Naive B cell (primary cell): ENCODE data around the gene ANGPTL2. TPM values are rescaled to one million over a fixed set of nuclear protein-coding genes. Genes with fewer than 3 reads are reported as not detected.
A peak's percentile ranks its signal among the peaks of the same experiment; 100 is the strongest.

Source experiments
- ATAC-seq, 2 donors: fragments of 150-1000 bp; cut with Tn5 transposase; 2 replicates each; pipeline ENCODE4 v1.10.0; 2021; ENCODE audit warnings: low read depth in 2 of 2, mild to moderate bottlenecking in 2 of 2, moderate library complexity in 2 of 2
- DNase-seq: peaks from one replicate; pipeline ENCODE4 v3.0.0; 2022
- H3K27ac Mint-ChIP-seq, 6 donors: one replicate each; pipeline ENCODE4 v1.8.0; 2020 to 2022; ENCODE audit warnings: mild to moderate bottlenecking in 6 of 6, mixed read lengths in 6 of 6, moderate library complexity in 5 of 6, inconsistent platforms in 2 of 6
- H3K27me3 Mint-ChIP-seq, 3 donors: one replicate each; pipeline ENCODE4 v1.8.0; 2021 to 2022; ENCODE audit warnings: mixed read lengths in 3 of 3, mild to moderate bottlenecking in 1 of 3
- H3K36me3 Mint-ChIP-seq, 2 donors: one replicate each; pipeline ENCODE4 v1.8.0; 2020 to 2022; ENCODE audit warnings: mixed read lengths in 2 of 2, inconsistent platforms in 1 of 2, mild to moderate bottlenecking in 1 of 2
- H3K4me1 Mint-ChIP-seq, 3 donors: one replicate each; pipeline ENCODE4 v1.8.0; 2020 to 2022; ENCODE audit warnings: mixed read lengths in 3 of 3, inconsistent platforms in 1 of 3, mild to moderate bottlenecking in 1 of 3, moderate library complexity in 1 of 3
- H3K4me3 Mint-ChIP-seq, 8 donors: one replicate each; pipeline ENCODE4 v1.8.0; 2020 to 2022; ENCODE audit warnings: mild to moderate bottlenecking in 8 of 8, mixed read lengths in 8 of 8, moderate library complexity in 8 of 8, inconsistent platforms in 2 of 8
- H3K9me3 Mint-ChIP-seq, 7 donors: one replicate each; pipeline ENCODE4 v1.8.0; 2020 to 2022; ENCODE audit warnings: mixed read lengths in 7 of 7, mild to moderate bottlenecking in 5 of 7, inconsistent platforms in 2 of 7, moderate library complexity in 1 of 7
- polyA plus RNA-seq, 6 donors: library from polyadenylated mRNA; unstranded; fragments of 300-500 nt; fragmentation: Illumina TruSeq; gene quantifications; one replicate each; pipeline ENCODE4 v1.2.3, GENCODE V29; 2021; ENCODE audit warnings: low read depth in 6 of 6

Gene ANGPTL2
- polyA plus RNA-seq, 6 donors from 2014 or later = not detected

GRCh38 chr9:127162864-127163365 lies 40.5 kb upstream of the ANGPTL2 start:
- Mint-ChIP-seq H3K27me3 (no peaks in the 10 kb centered on the region), H3K4me3 (no peak overlapping the region), H3K9me3 (peaks cover 0 to 6% (median 0%) of the 10 kb centered on the region in 7 donors), H3K36me3 (no peaks in the 10 kb centered on the region), H3K4me1 (peaks cover 19 to 27% (median 25%) of the 10 kb centered on the region in 3 donors), H3K27ac (peak overlapping the region in 1 of 6 donors; percentile 39)
- ATAC-seq (no peak), DNase-seq (no peak)

GRCh38 chr9:127162046-127162863 lies 39.8 kb upstream of the ANGPTL2 start:
- no peaks in the 10 kb centered on the region for H3K27me3 Mint-ChIP-seq
- peak overlapping the region in 2 of 6 donors; percentile 32 to 63 for H3K27ac Mint-ChIP-seq
- no peaks in the 10 kb centered on the region for H3K36me3 Mint-ChIP-seq
- peaks cover 12 to 20% (median 18%) of the 10 kb centered on the region in 3 donors for H3K4me1 Mint-ChIP-seq
- no peak for ATAC-seq
- no peak for DNase-seq
- H3K9me3 Mint-ChIP-seq = peaks cover 0 to 6% (median 0%) of the 10 kb centered on the region in 7 donors
- H3K4me3 Mint-ChIP-seq = no peak overlapping the region

- no peaks in the 10 kb centered on the region for H3K36me3 Mint-ChIP-seq
- ATAC-seq = no peak
- no peak for DNase-seq
- H3K4me1 Mint-ChIP-seq = peaks cover 3 to 11% (median 7%) of the 10 kb centered on the region in 3 donors
- peak overlapping the region in 1 of 6 donors; percentile 41 for H3K27ac Mint-ChIP-seq
- H3K9me3 Mint-ChIP-seq = peaks cover 0 to 3% (median 0%) of the 10 kb centered on the region in 7 donors
- no peak overlapping the region for H3K4me3 Mint-ChIP-seq
- H3K27me3 Mint-ChIP-seq = no peaks in the 10 kb centered on the region
Observed at GRCh38 chr9:127161081-127161624, 38.7 kb upstream of the ANGPTL2 start.

GRCh38 chr9:127159949-127160610 lies 37.6 kb upstream of the ANGPTL2 start:
- no peaks in the 10 kb centered on the region for H3K9me3 Mint-ChIP-seq
- ATAC-seq (no peak), DNase-seq (no peak)
- H3K27me3 Mint-ChIP-seq = no peaks in the 10 kb centered on the region
- peak overlapping the region in 1 of 6 donors; percentile 42 for H3K27ac Mint-ChIP-seq
- H3K4me1 Mint-ChIP-seq = peaks cover 0 to 11% (median 1%) of the 10 kb centered on the region in 3 donors
- H3K4me3 Mint-ChIP-seq = no peak overlapping the region
- no peaks in the 10 kb centered on the region for H3K36me3 Mint-ChIP-seq

- Mint-ChIP-seq H3K4me3 (no peak overlapping the region), H3K36me3 (no peaks in the 10 kb centered on the region), H3K4me1 (peaks cover under 1 to 18% (median 8%) of the 10 kb centered on the region in 3 donors), H3K9me3 (no peaks in the 10 kb centered on the region), H3K27me3 (no peaks in the 10 kb centered on the region), H3K27ac (no peak overlapping the region)
- ATAC-seq = no peak
- DNase-seq = no peak
Observed at GRCh38 chr9:127159325-127159801, 36.9 kb upstream of the ANGPTL2 start.

- H3K36me3 Mint-ChIP-seq = no peaks in the 10 kb centered on the region
- peaks cover 4 to 22% (median 13%) of the 10 kb centered on the region in 3 donors for H3K4me1 Mint-ChIP-seq
- H3K27ac Mint-ChIP-seq = no peak overlapping the region
- H3K27me3 Mint-ChIP-seq = no peaks in the 10 kb centered on the region
- H3K4me3 Mint-ChIP-seq = no peak overlapping the region
- no peak for ATAC-seq
- H3K9me3 Mint-ChIP-seq = no peaks in the 10 kb centered on the region
- no peak for DNase-seq
Observed at GRCh38 chr9:127158786-127159324, 36.4 kb upstream of the ANGPTL2 start.

- Mint-ChIP-seq H3K27me3 (no peaks in the 10 kb centered on the region), H3K4me1 (peaks cover 14 to 29% (median 23%) of the 10 kb centered on the region in 3 donors), H3K27ac (peak overlapping the region in 2 of 6 donors; percentile 10 to 80), H3K4me3 (peak overlapping the region in 1 of 8 donors; percentile 0), H3K36me3 (no peaks in the 10 kb centered on the region), H3K9me3 (no peaks in the 10 kb centered on the region)
- no peak for DNase-seq
- no peak for ATAC-seq
Observed at GRCh38 chr9:127155314-127155960, 33.0 kb upstream of the ANGPTL2 start.

GRCh38 chr9:127154390-127155191 lies 32.2 kb upstream of the ANGPTL2 start:
- Mint-ChIP-seq H3K9me3 (no peaks in the 10 kb centered on the region), H3K4me1 (peaks cover 14 to 29% (median 23%) of the 10 kb centered on the region in 3 donors), H3K36me3 (no peaks in the 10 kb centered on the region), H3K27ac (peak overlapping the region in 5 of 6 donors; percentile 6 to 82 (median 38)), H3K27me3 (no peaks in the 10 kb centered on the region), H3K4me3 (peak overlapping the region in 5 of 8 donors; percentile 5 to 59 (median 26))
- DNase-seq (peak; percentile 6), ATAC-seq (peak; percentile 45 to 51)

- Mint-ChIP-seq H3K4me3 (peak overlapping the region in 3 of 8 donors; percentile 25 to 59 (median 29)), H3K27me3 (no peaks in the 10 kb centered on the region), H3K9me3 (no peaks in the 10 kb centered on the region), H3K27ac (peak overlapping the region in 2 of 6 donors; percentile 67), H3K36me3 (no peaks in the 10 kb centered on the region), H3K4me1 (peaks cover 14 to 29% (median 23%) of the 10 kb centered on the region in 3 donors)
- DNase-seq (no peak), ATAC-seq (peak in 1 of 2 donors; percentile 8)
Observed at GRCh38 chr9:127154003-127154389, 31.6 kb upstream of the ANGPTL2 start.

GRCh38 chr9:127153501-127153900 lies 31.1 kb upstream of the ANGPTL2 start:
- peaks cover 14 to 29% (median 23%) of the 10 kb centered on the region in 3 donors for H3K4me1 Mint-ChIP-seq
- no peaks in the 10 kb centered on the region for H3K9me3 Mint-ChIP-seq
- H3K4me3 Mint-ChIP-seq = peak overlapping the region in 1 of 8 donors; percentile 70
- no peak for DNase-seq
- ATAC-seq = no peak
- H3K36me3 Mint-ChIP-seq = no peaks in the 10 kb centered on the region
- H3K27ac Mint-ChIP-seq = peak overlapping the region in 4 of 6 donors; percentile 37 to 85 (median 68)
- no peaks in the 10 kb centered on the region for H3K27me3 Mint-ChIP-seq

GRCh38 chr9:127149463-127150390 lies 27.3 kb upstream of the ANGPTL2 start:
- no peaks in the 10 kb centered on the region for H3K27me3 Mint-ChIP-seq
- no peak for ATAC-seq
- H3K9me3 Mint-ChIP-seq = peaks cover 0 to 6% (median 2%) of the 10 kb centered on the region in 7 donors
- peaks cover 14 to 21% (median 18%) of the 10 kb centered on the region in 3 donors for H3K4me1 Mint-ChIP-seq
- no peak overlapping the region for H3K27ac Mint-ChIP-seq
- DNase-seq = no peak
- H3K4me3 Mint-ChIP-seq = no peak overlapping the region
- peaks cover 0 to 4% of the 10 kb centered on the region in 2 donors for H3K36me3 Mint-ChIP-seq
